Measurements from ENCODE around the gene SMIM45.

The SMIM45 gene

DNA sequence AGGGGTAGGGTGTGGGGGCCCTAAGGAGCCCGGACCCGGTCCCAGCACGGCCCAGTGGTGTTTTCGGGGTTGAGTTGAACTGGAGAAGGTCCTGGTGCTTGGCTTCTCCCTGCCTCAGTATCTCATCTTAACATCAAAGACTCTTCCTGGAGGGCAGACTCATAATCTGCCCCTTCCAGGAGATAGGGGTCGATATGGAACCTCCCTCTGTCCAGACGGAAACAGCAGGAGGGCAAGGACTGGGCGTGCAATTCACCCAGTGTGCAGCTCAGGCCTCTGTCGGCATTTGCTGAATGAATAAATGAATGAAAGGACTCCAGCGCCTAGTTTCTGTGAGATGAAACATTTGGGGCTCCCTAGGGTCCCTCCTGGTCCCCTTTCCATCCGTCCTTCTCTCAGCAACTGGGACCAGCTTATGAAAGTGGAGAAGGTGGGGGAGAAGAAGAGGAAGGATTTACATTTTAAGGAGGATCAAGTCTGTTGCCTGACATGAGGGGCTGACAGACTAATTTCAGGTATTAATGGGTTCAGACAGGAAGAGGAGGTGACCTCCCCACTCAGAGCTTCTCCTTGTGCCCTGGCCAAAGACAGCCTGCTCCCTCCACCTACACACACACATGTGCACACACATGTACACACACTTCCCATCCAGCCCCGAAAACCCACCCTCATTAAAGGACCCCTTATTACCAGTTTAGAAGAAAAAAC lies 36.0 kb upstream of the SMIM45 start:
- DNase-seq: no peak

DNA sequence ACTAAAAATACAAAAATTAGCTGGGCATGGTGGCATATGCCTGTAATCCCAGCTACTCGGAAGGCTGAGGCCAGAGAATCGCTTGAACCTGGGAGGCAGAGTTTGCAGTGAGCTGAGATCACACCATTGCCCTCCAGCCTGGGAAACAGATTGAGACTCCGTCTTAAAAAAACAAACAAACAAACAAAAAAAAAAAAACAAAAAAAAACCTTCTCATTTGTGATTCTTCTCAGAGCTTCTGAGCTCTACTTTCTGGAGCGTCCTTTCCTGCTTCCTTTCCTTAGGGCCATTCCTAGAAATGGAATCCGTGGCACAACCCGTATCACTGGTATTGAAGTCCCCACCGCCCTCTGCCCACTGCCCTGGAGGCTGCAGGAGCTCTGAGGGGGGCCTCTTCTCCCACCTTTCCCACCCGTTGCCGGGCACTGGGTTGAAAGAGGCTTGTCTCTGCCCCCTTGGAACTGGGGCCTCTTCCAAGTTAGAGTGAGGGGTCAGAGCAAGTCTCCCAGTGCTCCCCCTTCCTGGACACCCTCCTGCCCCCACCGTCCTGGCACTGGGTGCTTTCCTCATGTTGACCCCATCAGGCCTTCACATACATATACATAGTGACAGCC lies 35.1 kb upstream of the SMIM45 start:
- no peak for DNase-seq

DNA sequence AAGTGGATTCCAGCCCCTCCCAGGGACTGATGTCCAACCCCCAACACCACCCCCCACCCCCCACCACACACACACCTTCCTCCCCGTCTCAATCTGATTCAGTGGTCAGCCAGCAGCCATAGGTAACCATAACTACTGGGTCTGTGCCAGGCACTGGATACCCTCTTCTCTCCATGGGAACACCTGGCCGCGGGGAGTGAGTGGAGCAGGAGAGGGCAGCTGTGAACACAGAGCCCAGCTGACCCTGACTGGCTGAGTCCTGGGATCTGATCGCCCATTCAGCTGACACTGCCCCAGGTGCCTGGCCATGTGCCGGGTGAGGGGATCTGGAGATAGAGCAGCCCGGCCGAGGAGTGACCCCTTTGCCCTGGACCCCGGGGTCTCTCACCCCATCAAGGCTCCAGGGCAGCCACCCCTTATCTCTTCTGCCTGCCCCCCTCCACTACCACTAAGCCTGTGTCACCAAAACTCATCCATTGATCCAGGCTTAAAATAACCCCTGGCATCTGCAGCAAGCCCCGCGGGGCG lies 34.5 kb upstream of the SMIM45 start:
- DNase-seq: peak in 1 of 2 experiments; percentile 16

DNA sequence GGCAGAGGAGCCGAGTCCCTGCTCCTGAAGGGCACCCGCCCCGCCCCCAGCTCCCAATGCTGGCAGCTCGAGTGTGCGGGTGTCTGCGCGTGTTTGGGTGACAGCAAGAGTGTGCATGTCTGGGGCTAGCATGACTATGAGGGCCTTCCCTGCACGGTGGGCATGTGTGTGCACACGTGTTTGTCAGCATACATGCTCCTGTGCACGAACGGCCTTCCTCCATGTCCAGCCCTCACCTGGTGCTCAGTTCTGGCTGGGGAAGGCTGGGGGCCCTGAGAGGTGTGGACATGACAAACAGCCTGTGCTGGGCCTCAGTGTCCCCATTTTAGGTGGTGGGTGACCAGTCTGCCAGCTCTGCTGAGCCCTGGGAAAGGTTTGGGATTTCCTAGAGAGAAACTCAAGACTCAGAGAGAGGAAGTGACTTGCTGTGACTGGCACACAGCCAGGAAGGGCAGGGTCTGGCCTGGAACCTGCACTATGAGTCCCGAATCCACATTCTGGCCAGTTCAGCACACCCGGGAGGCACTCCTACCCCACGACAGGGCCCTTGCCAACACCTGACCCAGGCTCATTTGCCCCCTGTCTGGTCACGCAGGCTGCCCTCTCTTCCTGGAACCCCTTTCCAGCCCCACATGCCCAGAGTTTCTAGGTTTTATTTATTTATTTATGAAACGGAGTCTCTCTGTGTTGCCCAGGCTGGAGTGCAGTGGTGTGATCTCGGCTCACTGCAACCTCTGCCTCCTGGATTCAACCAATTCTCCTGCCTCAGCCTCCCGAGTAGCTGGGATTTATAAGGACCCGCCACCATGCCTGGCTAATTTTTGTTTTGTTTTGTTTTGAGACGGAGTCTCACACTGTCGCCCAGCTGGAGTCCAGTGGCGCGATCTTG lies 33.8 kb upstream of the SMIM45 start:
- peak in 1 of 2 experiments; percentile 14 for DNase-seq

DNA sequence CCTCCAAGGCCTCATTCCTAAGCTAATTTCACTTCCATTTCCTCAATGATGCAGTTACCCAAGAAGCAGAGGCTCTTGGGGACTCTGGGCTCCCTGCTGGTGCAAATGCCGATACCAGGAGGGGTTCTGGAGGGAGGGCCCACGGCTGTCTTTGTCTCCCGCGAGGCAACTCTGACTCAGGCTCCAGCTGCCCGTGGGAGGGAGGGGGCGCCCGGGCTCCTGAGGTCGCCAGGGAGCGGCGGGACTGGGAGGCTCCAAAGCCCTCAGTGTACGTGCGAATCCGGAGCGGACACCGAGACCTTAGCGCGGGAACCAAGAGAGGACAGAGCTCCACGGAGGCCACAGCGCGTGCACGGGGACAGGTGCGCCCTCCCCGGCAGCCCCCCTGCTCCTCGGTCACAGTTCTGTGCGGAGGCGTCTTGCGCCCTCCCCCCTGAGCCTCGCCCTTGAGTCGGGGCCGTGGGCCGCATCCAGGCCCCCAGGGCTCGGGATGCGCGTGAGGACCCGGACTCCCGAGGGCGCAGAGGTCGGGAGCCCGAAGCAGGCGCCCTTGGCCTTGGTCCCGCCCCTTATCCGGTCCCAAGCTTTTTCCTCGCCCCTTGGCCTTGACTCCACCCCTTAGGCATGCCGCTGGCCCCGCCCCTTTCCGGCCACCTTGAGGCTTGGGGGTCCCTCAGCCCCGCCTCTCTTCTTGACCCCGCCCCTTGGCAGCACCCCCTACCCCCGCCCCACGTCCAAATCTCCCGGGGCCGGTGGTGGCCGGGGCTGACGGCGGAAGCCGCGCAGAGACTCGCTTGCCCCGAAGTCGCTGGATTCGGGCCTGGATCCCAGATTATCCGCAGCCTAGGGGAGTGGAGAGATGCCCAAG lies 32.4 kb upstream of the SMIM45 start:
- no peak for DNase-seq

DNA sequence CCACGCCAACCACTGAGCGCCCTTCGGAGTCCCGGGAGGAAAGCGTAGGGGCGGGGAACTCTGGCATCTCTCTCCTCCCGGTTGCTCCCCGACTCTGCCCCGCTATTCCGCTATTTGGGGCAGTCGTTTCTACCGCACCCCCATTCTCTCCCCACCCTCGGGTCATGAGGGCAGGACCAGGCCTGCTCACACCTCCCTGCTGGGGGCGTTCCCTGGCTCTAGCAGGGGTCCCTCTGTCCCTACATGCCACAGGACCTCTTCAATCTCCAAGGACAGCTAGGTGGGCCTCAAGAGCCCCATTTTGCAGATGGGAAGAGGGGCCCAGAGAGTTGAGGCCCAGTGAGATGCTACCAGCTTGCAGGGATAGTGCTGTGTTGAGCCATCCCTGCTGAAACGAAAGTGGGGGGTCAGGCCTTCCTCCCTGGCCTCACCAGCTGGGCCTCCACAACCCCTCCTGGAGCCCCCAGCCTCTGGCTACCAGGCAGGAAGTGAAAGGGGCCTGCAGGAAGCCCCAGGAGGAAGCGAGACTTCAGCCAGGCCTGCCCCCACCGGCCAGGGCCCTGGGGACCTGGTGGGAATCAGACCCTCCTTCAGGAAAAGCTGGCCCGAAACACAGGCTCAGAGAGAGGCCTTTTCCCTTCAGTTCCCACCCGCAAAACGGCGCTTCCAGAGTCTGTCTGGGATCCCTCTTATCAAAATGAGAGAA lies 31.5 kb upstream of the SMIM45 start:
- DNase-seq: no peak

DNA sequence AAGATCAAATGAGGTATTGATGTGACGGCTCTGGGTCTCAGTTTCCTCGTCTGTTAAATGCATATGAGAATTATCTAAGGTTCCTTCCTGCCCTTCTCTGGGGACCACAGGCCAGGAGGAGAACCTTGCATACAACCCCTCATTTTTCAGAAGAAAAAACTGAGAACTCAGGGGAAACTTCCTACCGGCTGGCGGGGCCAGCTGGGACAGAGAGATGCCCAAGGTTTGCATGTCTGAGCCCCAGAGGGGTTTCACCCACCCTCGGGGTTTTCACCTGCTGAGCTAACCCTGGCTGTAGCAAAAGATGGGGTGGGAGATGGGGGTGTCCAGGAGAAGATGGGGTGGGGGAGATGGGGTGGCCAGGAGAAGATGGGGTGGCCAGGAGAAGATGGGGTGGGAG lies 29.6 kb upstream of the SMIM45 start:
- no peak for DNase-seq

DNA sequence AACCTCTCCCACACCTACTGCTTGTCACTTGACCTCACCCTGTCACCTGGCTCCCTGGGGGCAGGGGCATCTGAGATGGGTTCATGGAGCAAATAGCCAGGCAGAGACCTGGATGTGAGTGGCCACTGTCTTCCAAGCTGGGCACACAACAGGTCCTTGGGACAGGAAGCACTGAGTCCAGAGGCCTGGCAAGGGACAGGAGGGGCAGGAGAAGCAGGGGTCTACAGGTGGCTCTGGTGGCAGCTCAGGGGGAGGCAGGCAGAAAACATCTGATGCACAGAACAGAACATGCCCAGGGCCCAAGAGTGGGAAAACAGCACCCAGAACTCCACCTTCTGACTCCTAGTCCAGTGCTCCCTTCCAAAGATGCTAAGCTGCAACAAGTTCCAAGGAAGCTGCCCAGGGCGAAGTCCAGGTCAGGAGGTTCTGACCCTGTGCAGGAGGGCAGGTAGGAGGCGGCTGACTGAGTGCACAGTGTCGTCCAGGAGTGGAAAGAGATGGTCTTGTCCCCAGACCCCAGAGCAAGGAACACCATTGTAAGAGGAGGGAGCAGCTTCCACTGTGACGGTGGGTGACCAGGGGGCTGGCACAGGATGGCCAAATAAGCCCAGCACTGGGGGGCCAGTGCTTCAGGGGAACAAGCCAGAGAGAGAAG lies 28.9 kb upstream of the SMIM45 start:
- no peak for DNase-seq

DNA sequence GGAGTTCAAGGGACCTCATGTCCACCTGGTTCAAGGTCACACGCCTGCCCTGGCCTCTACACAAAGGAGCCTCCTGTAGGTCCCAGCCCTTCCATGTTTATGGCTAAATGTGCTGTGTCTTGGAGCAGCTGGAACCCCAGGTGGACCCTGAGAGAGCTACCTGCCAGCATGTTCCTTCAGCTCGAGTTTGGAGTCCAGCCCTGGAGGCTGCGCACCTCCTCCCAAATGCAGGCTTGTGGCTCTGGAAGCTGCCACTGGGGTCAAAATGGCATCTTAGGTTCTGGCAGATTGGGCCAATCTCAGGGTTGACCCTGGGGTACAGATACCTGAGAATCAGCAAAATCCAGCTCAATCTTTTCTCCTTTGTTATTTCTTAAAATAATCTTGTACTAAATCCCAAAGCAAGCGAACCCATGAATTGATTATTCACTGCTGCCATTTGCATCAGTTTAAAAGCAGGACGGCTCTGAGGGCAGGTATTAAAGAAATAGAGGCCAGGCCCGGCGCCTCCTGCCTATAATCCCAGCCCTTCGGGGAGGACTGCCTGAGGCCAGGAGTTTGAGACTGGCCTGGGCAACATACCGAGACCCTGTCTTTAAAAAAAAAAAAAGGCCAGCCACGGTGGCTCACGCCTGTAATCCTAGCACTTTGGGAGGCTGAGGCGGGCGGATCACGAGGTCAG lies 28.2 kb upstream of the SMIM45 start:
- DNase-seq: no peak

DNA sequence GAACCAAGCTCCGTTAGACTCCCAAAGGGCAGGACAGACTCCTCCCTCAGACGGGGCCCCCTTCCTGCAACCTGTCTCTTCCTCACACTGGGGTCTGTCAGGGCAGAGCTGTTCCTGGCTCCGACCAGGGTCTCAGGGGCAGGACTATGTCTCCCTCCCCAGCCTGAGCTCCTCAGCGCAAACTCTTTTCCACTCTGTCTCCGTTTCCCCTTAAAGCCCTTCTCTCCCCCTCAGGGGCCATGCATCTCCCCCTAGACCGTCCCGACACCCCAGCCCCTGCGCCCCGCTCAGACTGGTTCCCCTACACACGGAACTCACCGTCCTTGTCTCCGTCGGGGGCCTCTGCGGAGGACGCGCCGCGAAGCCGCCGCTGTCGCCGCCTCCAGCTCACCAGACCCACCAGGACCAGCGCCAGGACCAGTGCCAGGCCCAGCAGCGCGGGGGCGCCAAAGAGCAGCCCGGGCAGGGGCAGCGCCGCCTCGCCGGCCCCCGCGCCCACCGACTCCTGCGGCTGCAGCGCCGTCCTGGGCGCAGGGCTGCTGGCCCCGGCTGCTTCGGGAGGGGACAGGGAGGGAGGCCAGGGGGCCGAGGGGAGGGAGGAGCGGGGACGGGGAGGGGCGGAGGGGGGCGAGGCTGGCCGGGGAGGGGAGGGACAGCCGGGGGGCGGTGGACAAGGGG lies 26.0 kb upstream of the SMIM45 start:
- DNase-seq: peak; percentile 30 to 32

DNA sequence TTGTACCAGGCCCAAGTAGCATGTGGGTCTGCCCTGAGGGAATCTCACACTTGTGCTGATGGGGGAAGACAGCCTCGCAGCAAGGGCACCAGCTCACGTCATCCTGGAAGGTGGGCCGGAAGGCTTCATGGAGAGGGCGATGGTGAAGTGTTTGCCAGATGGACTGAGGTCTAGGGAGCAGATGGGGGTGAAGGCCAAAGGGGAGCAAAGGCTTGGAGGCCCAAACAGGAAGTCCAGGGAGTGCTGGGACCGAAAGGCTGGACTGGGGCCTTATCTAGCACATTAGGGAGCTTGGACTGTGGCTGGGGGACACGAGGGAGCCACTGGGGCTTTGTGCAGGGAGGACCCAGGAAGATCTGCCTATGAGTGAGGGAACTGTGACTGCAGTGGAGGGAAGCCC lies 24.1 kb upstream of the SMIM45 start:
- no peak for DNase-seq

DNA sequence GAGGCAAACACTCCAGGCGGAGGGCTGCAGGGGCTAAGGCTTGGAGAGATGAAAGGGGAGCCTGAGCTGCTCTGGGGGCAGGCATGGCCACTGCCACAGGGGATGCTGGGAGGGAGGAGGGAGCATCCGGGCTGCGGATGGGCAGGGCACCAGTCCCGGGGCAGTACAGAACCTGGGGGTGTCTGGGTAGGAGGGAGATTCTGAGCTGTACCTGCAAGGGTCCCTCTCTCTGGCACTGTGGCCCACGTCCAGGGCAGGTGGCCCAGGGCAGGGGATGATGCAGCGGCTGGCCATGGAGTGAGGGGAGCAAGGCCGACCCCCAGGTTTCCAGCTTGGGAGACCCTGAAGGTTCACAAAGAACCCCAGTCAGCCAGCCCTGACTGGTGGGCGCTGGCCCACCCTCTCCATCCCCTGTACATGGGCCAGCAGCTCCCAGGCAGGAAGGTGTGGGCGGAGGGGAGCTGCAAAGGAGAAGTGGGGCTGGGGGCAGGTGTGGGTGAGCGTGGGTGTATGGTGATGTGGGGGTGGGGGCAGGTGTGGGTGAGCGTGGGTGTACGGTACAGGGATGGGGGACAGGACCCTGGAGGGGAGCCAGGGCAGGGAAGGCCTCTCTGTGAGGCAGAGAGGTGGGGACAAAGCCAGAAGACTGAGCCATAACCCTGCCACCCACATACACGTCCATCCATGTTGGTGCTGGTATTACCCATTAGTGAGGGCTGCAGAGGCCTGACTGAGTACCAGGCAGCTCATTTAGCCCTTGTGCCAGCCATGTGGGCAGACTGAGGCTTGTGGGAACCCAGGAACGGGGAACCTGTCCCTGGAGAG lies 23.1 kb upstream of the SMIM45 start:
- DNase-seq: no peak

DNA sequence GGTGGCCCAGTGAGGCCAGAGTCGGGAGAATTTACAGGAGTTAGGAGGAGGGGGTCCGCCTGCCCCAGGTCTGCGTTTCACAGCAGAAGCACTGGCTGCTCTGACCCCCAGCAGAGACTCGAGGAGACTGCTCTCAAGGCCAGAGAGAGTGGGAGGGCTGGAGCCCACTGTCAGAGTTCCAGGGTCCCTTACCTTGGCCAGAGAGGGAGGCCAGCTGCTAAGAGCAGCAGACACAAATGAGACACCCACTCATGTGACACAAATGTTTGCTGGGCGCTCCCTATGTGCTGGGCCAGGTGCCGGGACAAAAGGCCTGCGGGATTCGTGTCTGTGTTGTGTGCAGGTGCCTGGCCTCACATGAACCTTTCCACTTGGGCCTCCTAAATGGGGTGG lies 22.5 kb upstream of the SMIM45 start:
- DNase-seq: peak; percentile 40 to 61

DNA sequence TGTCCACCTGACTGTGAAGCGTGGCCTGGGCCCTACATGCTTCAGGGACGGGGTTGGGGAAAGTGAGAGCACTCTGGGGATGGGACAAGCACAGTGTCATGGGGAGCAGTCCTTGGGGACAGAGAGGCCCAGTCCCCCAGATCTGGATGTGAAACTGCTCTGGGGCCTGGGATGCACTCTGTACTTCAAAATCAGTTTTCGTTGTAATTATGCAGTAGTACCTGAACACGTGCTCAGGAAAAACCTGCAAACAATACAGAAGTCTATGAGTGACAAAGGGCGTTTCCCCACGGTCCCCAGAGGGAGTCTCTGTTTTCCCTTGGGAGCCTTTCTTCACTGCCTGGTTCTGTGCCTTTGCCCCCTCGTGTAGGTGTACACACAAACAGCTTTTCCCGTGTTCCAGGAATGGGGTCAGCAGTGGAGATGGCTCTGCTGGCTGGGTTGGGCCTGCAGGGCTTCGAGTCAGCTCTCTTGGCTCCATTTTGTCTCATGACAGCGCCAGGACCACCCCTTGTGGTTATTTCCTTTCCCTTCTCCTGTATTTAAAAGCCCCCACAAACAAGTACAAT lies 20.2 kb upstream of the SMIM45 start:
- no peak for DNase-seq

DNA sequence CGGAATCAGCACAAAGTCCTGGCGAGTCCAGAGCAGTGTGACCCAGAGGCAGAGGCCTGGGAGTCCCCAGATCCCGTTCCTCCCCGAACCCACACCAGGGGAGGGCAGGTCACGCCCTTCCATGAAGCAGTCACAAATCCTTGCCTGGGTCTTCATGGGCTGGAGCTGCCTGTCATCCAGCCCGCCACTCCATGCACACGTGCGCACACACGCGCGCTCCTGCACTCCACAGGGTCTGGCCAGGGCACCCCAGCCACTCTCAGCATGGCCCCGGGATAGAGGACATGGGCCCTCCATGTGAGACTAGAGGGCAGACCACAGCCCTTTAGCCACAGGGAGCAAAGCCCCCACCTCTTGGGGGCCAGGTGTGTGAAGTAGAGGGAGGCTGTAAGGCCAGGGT lies 19.6 kb upstream of the SMIM45 start:
- no peak for DNase-seq

DNA sequence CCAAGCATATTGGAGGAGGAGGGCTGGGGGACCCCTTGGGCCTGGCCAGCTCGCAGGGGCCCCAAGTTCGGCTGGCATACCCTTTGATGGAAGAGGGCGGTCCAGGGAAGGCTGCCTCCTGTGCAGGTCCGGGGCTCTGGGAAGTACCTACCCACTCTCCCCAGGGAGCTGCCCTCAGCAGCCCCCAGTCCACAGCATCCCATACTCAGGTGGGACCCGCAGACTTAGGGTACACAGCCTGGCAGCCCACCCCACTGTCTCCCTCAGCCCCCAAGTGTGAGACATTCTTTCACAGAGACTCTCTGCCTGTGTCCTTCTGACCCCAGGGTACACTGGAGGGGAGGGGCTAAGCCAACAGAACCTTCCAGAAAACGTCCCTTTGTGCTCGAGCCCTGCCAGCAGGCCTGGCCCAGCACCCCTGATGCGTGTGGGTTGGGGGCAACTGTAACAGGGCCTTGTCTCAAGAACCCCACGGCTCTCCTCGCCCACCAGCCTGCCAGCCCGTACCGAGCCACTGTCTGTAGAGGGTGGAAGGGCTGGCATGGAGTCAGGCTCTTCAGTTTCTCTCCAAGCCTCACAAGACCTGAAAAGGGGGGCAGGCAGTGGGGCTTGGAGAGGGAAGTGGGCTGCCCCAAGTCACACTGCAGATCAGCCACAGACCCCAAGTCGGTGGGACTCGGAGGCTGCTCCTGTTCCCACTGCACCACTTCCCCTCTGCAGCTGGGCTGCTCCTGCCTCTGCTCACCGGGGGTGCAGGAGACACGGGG lies 18.4 kb upstream of the SMIM45 start:
- DNase-seq: no peak

DNA sequence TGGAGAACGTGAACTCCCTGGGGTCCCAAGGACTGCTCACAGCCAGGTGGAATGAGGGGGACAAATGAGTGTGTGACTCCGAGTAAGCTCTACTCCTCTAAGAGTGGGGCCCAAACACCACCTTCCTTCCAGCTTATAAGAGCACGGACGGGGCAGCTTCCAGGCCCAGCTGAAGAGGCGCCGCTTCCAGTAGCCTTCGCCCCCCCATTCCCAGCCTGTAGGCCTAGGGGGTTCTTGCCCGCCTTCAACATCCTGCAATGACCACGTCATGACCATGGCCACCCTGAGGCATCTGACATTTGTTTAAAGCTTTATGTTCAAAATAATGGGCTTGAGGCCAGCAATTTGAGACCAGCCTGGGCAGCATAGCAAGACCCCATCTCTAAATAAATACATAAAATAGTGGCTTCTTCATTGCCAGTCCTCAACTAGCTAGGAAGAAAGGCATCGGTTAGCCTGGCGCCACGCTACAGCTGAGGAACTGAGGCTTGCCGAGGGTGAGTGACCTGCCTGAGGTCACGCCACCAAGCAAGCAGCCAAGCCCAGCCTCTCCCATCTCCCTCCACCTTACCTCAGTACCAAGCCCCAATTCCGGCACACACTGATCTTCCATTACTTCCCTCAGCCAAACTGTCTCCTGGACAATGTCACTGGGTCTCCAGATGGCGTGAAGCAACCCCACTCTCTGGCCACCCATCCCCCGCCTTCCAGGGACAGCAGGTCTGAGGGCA lies 17.5 kb upstream of the SMIM45 start:
- DNase-seq: no peak

DNA sequence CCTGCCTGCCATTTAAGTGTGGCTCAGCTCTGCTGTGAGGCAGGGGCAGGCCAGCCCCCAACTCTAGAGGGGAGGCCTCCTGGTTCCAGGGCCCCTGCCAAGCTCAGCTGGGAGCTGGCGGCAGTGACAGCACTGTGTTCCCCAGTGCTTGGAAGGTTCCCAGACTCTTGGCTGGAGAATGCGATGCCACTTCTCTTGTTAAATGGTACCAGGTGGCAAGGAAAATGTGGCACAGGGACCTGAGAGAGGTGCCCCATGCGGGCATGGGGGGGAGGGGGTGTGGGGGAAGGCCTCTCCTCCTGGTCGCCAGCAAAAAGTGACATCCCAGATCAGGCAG lies 17.0 kb upstream of the SMIM45 start:
- DNase-seq: peak in 1 of 2 experiments; percentile 13

Data from NCI-H2081 (cell line).